ENCODE results near the gene C6orf52.
"Not testable (repeated sequence)": the region's sequence is repeated elsewhere in the genome, so short reads cannot be mapped to it uniquely, and the experiment has no call there.

The C6orf52 gene

GRCh38 chr6:10694302-10695085 is at the start of gene C6orf52, which contains the start of gene PAK1IP1:
TSS of gene C6orf52 (minus strand) at chr6:10694616. CDS start at chr6:10687550, 7,066 bp downstream.
TSS of gene PAK1IP1 (plus strand) at chr6:10694972. CDS start at chr6:10694986, 14 bp downstream.
- H3K27ac Mint-ChIP-seq: peak within 1 kb of the TSS; percentile 100
- DNase-seq (peak; percentile 91 to 95), ATAC-seq (peak; percentile 97)
- peak within 1 kb of the TSS; percentile 89 to 95 for H3K4me3 Mint-ChIP-seq
- H3K4me1 Mint-ChIP-seq: peaks cover 60% of the 10 kb centered on the region
- no peaks in the 10 kb centered on the region for H3K9me3 Mint-ChIP-seq
- no peaks in the 10 kb centered on the region for H3K27me3 Mint-ChIP-seq

- Mint-ChIP-seq H3K9me3 (no peaks in the 10 kb centered on the region), H3K27ac (no peak overlapping the region), H3K4me3 (no peak overlapping the region), H3K27me3 (no peaks in the 10 kb centered on the region), H3K4me1 (peaks cover 4% of the 10 kb centered on the region)
- DNase-seq (no peak), ATAC-seq (no peak)
Observed at GRCh38 chr6:10743515-10743914, 49.1 kb upstream of the C6orf52 start.

- H3K27ac Mint-ChIP-seq: no peak overlapping the region
- no peak for DNase-seq
- no peak for ATAC-seq
- H3K4me3 Mint-ChIP-seq: no peak overlapping the region
- no peaks in the 10 kb centered on the region for H3K27me3 Mint-ChIP-seq
- H3K9me3 Mint-ChIP-seq: no peaks in the 10 kb centered on the region
- peaks cover 4% of the 10 kb centered on the region for H3K4me1 Mint-ChIP-seq
Observed at GRCh38 chr6:10742251-10742650, 47.8 kb upstream of the C6orf52 start.

GRCh38 chr6:10741643-10742042 is 47.2 kb upstream of the C6orf52 start:
- DNase-seq, H3K4me1 Mint-ChIP-seq, H3K9me3 Mint-ChIP-seq, ATAC-seq, H3K27ac Mint-ChIP-seq, H3K4me3 Mint-ChIP-seq, H3K27me3 Mint-ChIP-seq: not testable (repeated sequence)

GRCh38 chr6:10740061-10740460 is 45.6 kb upstream of the C6orf52 start:
- no peaks in the 10 kb centered on the region for H3K9me3 Mint-ChIP-seq
- no peak overlapping the region for H3K27ac Mint-ChIP-seq
- no peak overlapping the region for H3K4me3 Mint-ChIP-seq
- H3K27me3 Mint-ChIP-seq: no peaks in the 10 kb centered on the region
- DNase-seq (no peak), ATAC-seq (no peak)
- H3K4me1 Mint-ChIP-seq: no peaks in the 10 kb centered on the region

GRCh38 chr6:10736731-10737130 is 42.3 kb upstream of the C6orf52 start:
- Mint-ChIP-seq H3K27ac (no peak overlapping the region), H3K9me3 (no peaks in the 10 kb centered on the region), H3K4me1 (no peaks in the 10 kb centered on the region), H3K27me3 (no peaks in the 10 kb centered on the region), H3K4me3 (no peak overlapping the region)
- ATAC-seq (no peak), DNase-seq (no peak)

GRCh38 chr6:10733863-10734262 is 39.4 kb upstream of the C6orf52 start:
- ATAC-seq (no peak), DNase-seq (no peak)
- no peaks in the 10 kb centered on the region for H3K27me3 Mint-ChIP-seq
- no peak overlapping the region for H3K27ac Mint-ChIP-seq
- no peak overlapping the region for H3K4me3 Mint-ChIP-seq
- no peaks in the 10 kb centered on the region for H3K9me3 Mint-ChIP-seq
- H3K4me1 Mint-ChIP-seq: no peaks in the 10 kb centered on the region

GRCh38 chr6:10733151-10733715 is 38.8 kb upstream of the C6orf52 start:
- H3K4me1 Mint-ChIP-seq: no peaks in the 10 kb centered on the region
- H3K27me3 Mint-ChIP-seq: no peaks in the 10 kb centered on the region
- DNase-seq (no peak), ATAC-seq (no peak)
- no peaks in the 10 kb centered on the region for H3K9me3 Mint-ChIP-seq
- H3K27ac Mint-ChIP-seq: no peak overlapping the region
- no peak overlapping the region for H3K4me3 Mint-ChIP-seq

GRCh38 chr6:10730254-10730653 is 35.8 kb upstream of the C6orf52 start:
- Mint-ChIP-seq H3K27me3 (no peaks in the 10 kb centered on the region), H3K4me1 (peaks cover 12% of the 10 kb centered on the region), H3K9me3 (no peaks in the 10 kb centered on the region), H3K27ac (no peak overlapping the region), H3K4me3 (no peak overlapping the region)
- no peak for DNase-seq
- no peak for ATAC-seq

GRCh38 chr6:10725716-10726115 is 31.3 kb upstream of the C6orf52 start:
- H3K4me3 Mint-ChIP-seq: no peak overlapping the region
- no peak overlapping the region for H3K27ac Mint-ChIP-seq
- peaks cover 48% of the 10 kb centered on the region for H3K4me1 Mint-ChIP-seq
- no peaks in the 10 kb centered on the region for H3K27me3 Mint-ChIP-seq
- no peak for DNase-seq
- ATAC-seq: no peak
- no peaks in the 10 kb centered on the region for H3K9me3 Mint-ChIP-seq

GRCh38 chr6:10725044-10725443 is 30.6 kb upstream of the C6orf52 start:
- H3K9me3 Mint-ChIP-seq: no peaks in the 10 kb centered on the region

GRCh38 chr6:10723567-10723881 is 29.1 kb upstream of the C6orf52 start:
- DNase-seq (no peak), ATAC-seq (no peak)
- Mint-ChIP-seq H3K9me3 (peaks cover 0 to 4% of the 10 kb centered on the region in 2 donors), H3K27me3 (no peaks in the 10 kb centered on the region), H3K4me3 (peak overlapping the region; percentile 89 to 99), H3K27ac (peak overlapping the region; percentile 89 to 98), H3K4me1 (peaks cover 65% of the 10 kb centered on the region)

More at GRCh38 chr6:10725044-10725443, 30.6 kb upstream of the C6orf52 start:
- H3K4me3 Mint-ChIP-seq: no peak overlapping the region
- ATAC-seq (no peak), DNase-seq (no peak)
- H3K27me3 Mint-ChIP-seq: no peaks in the 10 kb centered on the region
- peaks cover 50% of the 10 kb centered on the region for H3K4me1 Mint-ChIP-seq
- H3K27ac Mint-ChIP-seq: no peak overlapping the region

GRCh38 chr6:10722820-10723566 is 28.6 kb upstream of the C6orf52 start, which contains the start of gene TMEM14C:
TSS of gene TMEM14C (plus strand) at chr6:10723070. CDS start at chr6:10724614, 1,544 bp downstream.
- H3K27me3 Mint-ChIP-seq: no peaks in the 10 kb centered on the region
- peaks cover 66% of the 10 kb centered on the region for H3K4me1 Mint-ChIP-seq
- peak within 1 kb of the TSS; percentile 89 to 98 for H3K27ac Mint-ChIP-seq
- H3K4me3 Mint-ChIP-seq: peak within 1 kb of the TSS; percentile 89 to 99
- DNase-seq (peak; percentile 78 to 93), ATAC-seq (peak; percentile 92)
- H3K9me3 Mint-ChIP-seq: peaks cover 0 to 8% of the 10 kb centered on the region in 2 donors

GRCh38 chr6:10722570-10722819 is 28.1 kb upstream of the C6orf52 start:
- Mint-ChIP-seq H3K4me3 (peak overlapping the region; percentile 89 to 99), H3K9me3 (peaks cover 0 to 8% of the 10 kb centered on the region in 2 donors), H3K27me3 (no peaks in the 10 kb centered on the region), H3K4me1 (peaks cover 66% of the 10 kb centered on the region), H3K27ac (peak overlapping the region; percentile 79 to 98)
- ATAC-seq: no peak
- DNase-seq: no peak

GRCh38 chr6:10721850-10722569 is 27.6 kb upstream of the C6orf52 start:
- ATAC-seq: no peak
- DNase-seq: no peak
- Mint-ChIP-seq H3K4me1 (peaks cover 62% of the 10 kb centered on the region), H3K4me3 (peak overlapping the region; percentile 89 to 99), H3K27ac (peak overlapping the region; percentile 79 to 98), H3K27me3 (no peaks in the 10 kb centered on the region), H3K9me3 (peaks cover 0 to 8% of the 10 kb centered on the region in 2 donors)
